HL-60/S4 treated with retinoic acid at 250 ng/mL for 4 days and 3 days (cell line): ENCODE measurements around the gene STOML3.

Experiments
- in situ Hi-C: fragments of 300-500 bp; cut with MboI; formaldehyde crosslinking; loops from 2 replicates; pipeline ENCODE4 v1.7.0; 2022; ENCODE audit warnings: low sequenced_read_pairs

Gene STOML3

GRCh38 chr13:38981096-38981495 lies 9.5 kb downstream of the STOML3 start:
- in situ Hi-C loops, result no loop called here

- in situ Hi-C loops, result no loop called here
Observed at GRCh38 chr13:38980750-38981078, 9.9 kb downstream of the STOML3 start.

- in situ Hi-C loops, result no loop called here
Observed at GRCh38 chr13:38979891-38980749, 10.5 kb downstream of the STOML3 start.

GRCh38 chr13:38970380-38971051 lies 20.1 kb downstream of the STOML3 start:
- in situ Hi-C loops, result no loop called here

GRCh38 chr13:38969187-38969586 lies 21.4 kb downstream of the STOML3 start:
- in situ Hi-C loops, result no loop called here

- in situ Hi-C loops, result no loop called here
Observed at GRCh38 chr13:38967446-38967845, 23.2 kb downstream of the STOML3 start.

- in situ Hi-C loops, result no loop called here
Observed at GRCh38 chr13:38965281-38965680, 25.4 kb downstream of the STOML3 start.

GRCh38 chr13:38960175-38960574 lies 30.5 kb downstream of the STOML3 start:
- in situ Hi-C loops, result no loop called here

- in situ Hi-C loops, result no loop called here
Observed at GRCh38 chr13:38957794-38958592, 32.6 kb downstream of the STOML3 start.

- in situ Hi-C loops, result no loop called here
Observed at GRCh38 chr13:38954844-38955243, 35.8 kb downstream of the STOML3 start.

GRCh38 chr13:38954291-38954690 lies 36.3 kb downstream of the STOML3 start:
- in situ Hi-C loops, result no loop called here

- in situ Hi-C loops, result no loop called here
Observed at GRCh38 chr13:38952827-38953226, 37.8 kb downstream of the STOML3 start.

- in situ Hi-C loops, result no loop called here
Observed at GRCh38 chr13:38951525-38952313, 38.9 kb downstream of the STOML3 start.

GRCh38 chr13:38950987-38951386 lies 39.6 kb downstream of the STOML3 start:
- in situ Hi-C loops, result no loop called here

- in situ Hi-C loops, result no loop called here
Observed at GRCh38 chr13:38947054-38947453, 43.6 kb downstream of the STOML3 start.

GRCh38 chr13:38944219-38944618 lies 46.4 kb downstream of the STOML3 start:
- in situ Hi-C loops, result no loop called here

GRCh38 chr13:38943231-38943630 lies 47.4 kb downstream of the STOML3 start:
- in situ Hi-C loops, result no loop called here

GRCh38 chr13:38941353-38941945 lies 49.2 kb downstream of the STOML3 start:
- in situ Hi-C loops, result no loop called here

- in situ Hi-C loops, result no loop called here
Observed at GRCh38 chr13:38933786-38934185, 56.8 kb downstream of the STOML3 start.

GRCh38 chr13:38922170-38922569 lies 68.5 kb downstream of the STOML3 start:
- in situ Hi-C loops, result no loop called here
